Smooth muscle cell (in vitro differentiated cells): ENCODE measurements around the gene C20orf96. TPM values are rescaled to one million over a fixed set of nuclear protein-coding genes. Genes with fewer than 3 reads are reported as not detected.

Source experiments
- DNase-seq: peaks from one replicate; lab custom pipeline; 2025; ENCODE audit not compliant: unreplicated experiment; lab: John Stamatoyannopoulos, UW
- H2AFZ ChIP-seq: fragments of 200-600 bp; sonication (generic); 2 replicates; pipeline ENCODE4 v1.6.0; 2016; ENCODE audit warnings: antibody characterized with exemption, low read depth, mild to moderate bottlenecking
- H3F3A ChIP-seq: fragments of 200-600 bp; sonication (generic); 2 replicates; pipeline ENCODE4 v1.6.0; 2017; ENCODE audit warnings: antibody characterized with exemption, low read depth
- H3K27ac ChIP-seq: fragments of 200-600 bp; sonication (generic); 2 replicates; pipeline ENCODE4 v1.5.1; 2016; ENCODE audit warnings: low read depth, mild to moderate bottlenecking
- H3K27me3 ChIP-seq: fragments of 200-600 bp; sonication (generic); 2 replicates; pipeline ENCODE4 v1.6.1; 2016; ENCODE audit warnings: low read depth, mild to moderate bottlenecking
- H3K36me3 ChIP-seq: fragments of 200-600 bp; sonication (generic); 2 replicates; pipeline ENCODE4 v1.5.1; 2016; ENCODE audit warnings: low read depth
- H3K4me1 ChIP-seq: fragments of 200-600 bp; sonication (generic); 2 replicates; pipeline ENCODE4 v1.5.1; 2016; ENCODE audit warnings: low read depth
- H3K4me2 ChIP-seq: fragments of 200-600 bp; sonication (generic); 2 replicates; pipeline ENCODE4 v1.6.0; 2016; ENCODE audit warnings: mild to moderate bottlenecking
- H3K4me3 ChIP-seq: fragments of 200-600 bp; sonication (generic); 2 replicates; pipeline ENCODE4 v1.5.1; 2016; ENCODE audit warnings: mild to moderate bottlenecking
- H3K79me2 ChIP-seq: fragments of 200-600 bp; sonication (generic); 2 replicates; pipeline ENCODE4 v1.6.0; 2016; ENCODE audit warnings: low read depth, mild to moderate bottlenecking
- H3K9ac ChIP-seq: fragments of 200-600 bp; sonication (generic); 2 replicates; pipeline ENCODE4 v1.6.0; 2016; ENCODE audit warnings: low read depth
- H3K9me3 ChIP-seq: fragments of 200-600 bp; sonication (generic); replicated peaks from 2 replicates; pipeline ENCODE4 v1.5.1; 2016; ENCODE audit warnings: low read depth
- H4K20me1 ChIP-seq: fragments of 200-600 bp; sonication (generic); 2 replicates; pipeline ENCODE4 v1.6.0; 2016; ENCODE audit warnings: low read depth
- WGBS: methylation state at CpG from one replicate; pipeline ENCODE4 v1.1.7; 2016; ENCODE audit warnings: low lambda C conversion rate; 5-methylcytosine and 5-hydroxymethylcytosine counted together
- polyA plus RNA-seq: library from polyadenylated mRNA; unstranded; fragments of >200 nt; fragmentation: Nextera tagmentation; extraction: Ambion mirVana; gene quantifications from 2 replicates; pipeline ENCODE4 v1.2.1, GENCODE V29; 2016
- total RNA-seq: library from RNA; depleted of rRNA; stranded (reverse); fragments of >200 nt; gene quantifications from 2 replicates; pipeline ENCODE4 v1.2.3, GENCODE V29; 2014
- TF ChIP-seq, protein P1 (sequence below): fragments of 200-600 bp; sonication (generic); IDR thresholded peaks from 2 replicates; pipeline ENCODE4 v1.5.1; 2017; ENCODE audit warnings: borderline replicate concordance, mild to moderate bottlenecking, antibody characterized with exemption; ENCODE audit not compliant: insufficient read depth, poor library complexity, severe bottlenecking

Gene C20orf96
- total and polyA plus RNA-seq, 2 experiments from 2014 or later, result 2.8 to 11.2 TPM

DNA sequence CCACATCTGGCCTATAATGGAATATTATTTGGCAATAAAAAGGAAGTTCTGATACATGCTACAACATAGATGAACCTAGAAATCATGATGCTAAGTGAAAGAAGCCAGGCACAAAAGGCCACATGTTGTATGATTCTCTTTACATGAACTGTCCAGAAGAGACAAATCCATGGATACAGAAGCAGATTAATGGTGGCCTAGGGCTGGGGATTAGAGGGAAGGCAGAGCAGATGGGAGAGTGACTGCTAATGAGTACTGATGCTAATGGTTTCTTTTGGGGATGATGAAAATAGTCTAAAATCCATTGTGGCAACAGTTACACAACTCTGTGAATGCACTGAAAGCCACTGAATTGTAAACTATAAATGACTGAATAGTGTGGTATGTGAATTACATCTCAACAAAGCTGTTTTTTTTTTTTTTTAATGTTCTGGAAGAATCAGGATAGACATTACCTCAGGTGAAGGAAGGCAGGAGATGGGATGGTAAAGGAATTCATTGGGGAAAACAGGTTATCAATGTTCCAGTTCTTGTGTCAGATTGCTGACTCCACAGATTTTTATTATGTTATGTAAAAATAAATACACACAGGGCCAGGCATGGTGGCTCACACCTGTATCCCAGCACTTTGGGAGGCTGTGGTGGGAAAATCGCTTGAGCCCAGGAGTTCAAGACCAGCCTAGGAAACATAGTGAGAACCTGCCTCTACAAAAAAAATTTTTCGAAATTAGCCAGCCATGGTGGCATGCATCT, 25.9 kb upstream of the C20orf96 start:
- H3K4me3 ChIP-seq, result no peak overlapping the region
- no peak overlapping the region for H3K9ac ChIP-seq
- H3F3A ChIP-seq, result no peaks in the 10 kb centered on the region
- H3K79me2 ChIP-seq, result no peaks in the 10 kb centered on the region
- H3K4me2 ChIP-seq, result no peak overlapping the region
- H3K4me1 ChIP-seq, result no peaks in the 10 kb centered on the region
- no peaks in the 10 kb centered on the region for H3K9me3 ChIP-seq
- H3K27me3 ChIP-seq, result no peaks in the 10 kb centered on the region
- H4K20me1 ChIP-seq, result no peaks in the 10 kb centered on the region
- H3K27ac ChIP-seq, result no peak overlapping the region
- TF ChIP-seq, protein P1, sequence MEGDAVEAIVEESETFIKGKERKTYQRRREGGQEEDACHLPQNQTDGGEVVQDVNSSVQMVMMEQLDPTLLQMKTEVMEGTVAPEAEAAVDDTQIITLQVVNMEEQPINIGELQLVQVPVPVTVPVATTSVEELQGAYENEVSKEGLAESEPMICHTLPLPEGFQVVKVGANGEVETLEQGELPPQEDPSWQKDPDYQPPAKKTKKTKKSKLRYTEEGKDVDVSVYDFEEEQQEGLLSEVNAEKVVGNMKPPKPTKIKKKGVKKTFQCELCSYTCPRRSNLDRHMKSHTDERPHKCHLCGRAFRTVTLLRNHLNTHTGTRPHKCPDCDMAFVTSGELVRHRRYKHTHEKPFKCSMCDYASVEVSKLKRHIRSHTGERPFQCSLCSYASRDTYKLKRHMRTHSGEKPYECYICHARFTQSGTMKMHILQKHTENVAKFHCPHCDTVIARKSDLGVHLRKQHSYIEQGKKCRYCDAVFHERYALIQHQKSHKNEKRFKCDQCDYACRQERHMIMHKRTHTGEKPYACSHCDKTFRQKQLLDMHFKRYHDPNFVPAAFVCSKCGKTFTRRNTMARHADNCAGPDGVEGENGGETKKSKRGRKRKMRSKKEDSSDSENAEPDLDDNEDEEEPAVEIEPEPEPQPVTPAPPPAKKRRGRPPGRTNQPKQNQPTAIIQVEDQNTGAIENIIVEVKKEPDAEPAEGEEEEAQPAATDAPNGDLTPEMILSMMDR, result no peak
- WGBS, result 100% methylated on average over 2 of the region's 2 CpGs
- no peaks in the 10 kb centered on the region for H3K36me3 ChIP-seq
- no peak for DNase-seq
- H2AFZ ChIP-seq, result no peak overlapping the region

DNA sequence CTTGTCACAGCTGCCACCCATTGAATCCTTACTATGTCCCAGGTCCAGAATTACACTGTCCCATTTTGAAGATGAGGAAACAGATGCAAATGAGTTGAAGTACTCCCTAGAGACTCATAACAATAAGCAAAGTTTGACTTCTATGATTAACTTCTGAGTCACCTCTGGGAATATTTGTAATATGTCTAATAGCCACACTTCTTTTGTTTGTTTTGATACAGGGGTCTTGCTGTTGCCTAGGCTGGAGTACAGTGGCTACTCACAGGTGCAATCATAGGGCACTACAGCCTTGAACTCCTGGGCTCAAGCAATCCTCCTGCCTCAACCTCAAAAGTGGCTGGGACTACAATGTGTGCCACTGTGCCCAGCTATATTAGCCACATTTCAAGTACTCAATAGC, 23.4 kb upstream of the C20orf96 start:
- TF ChIP-seq, protein P1, result no peak
- peaks cover 15% of the 10 kb centered on the region for H3K4me1 ChIP-seq
- no peaks in the 10 kb centered on the region for H3K27me3 ChIP-seq
- no peaks in the 10 kb centered on the region for H4K20me1 ChIP-seq
- DNase-seq, result no peak
- H3F3A ChIP-seq, result peaks cover 7% of the 10 kb centered on the region
- no peaks in the 10 kb centered on the region for H3K79me2 ChIP-seq
- no peak overlapping the region for H3K4me3 ChIP-seq
- H3K27ac ChIP-seq, result no peak overlapping the region
- no peaks in the 10 kb centered on the region for H3K36me3 ChIP-seq
- no peaks in the 10 kb centered on the region for H3K9me3 ChIP-seq
- H3K9ac ChIP-seq, result no peak overlapping the region
- H2AFZ ChIP-seq, result no peak overlapping the region
- no peak overlapping the region for H3K4me2 ChIP-seq

DNA sequence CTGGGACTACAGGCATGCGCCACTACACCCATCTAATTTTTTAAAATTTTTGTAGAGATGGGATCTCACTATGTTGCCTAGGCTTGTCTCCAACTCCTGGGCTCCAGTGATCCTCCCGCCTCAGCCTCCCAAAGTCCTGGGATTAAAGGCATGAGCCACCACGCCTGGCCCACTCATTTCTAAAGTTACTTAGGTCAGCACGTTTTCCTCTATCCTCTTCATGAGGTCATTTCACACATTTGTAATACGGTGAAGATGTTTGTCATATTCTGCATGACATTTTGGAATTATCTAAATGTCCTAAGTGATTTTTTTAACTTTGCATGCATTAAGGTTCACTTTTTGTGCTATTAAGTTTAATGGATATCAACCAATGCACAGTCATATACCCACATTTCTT, 22.9 kb upstream of the C20orf96 start:
- Histone ChIP-seq H3K4me3 (no peak overlapping the region), H3K4me2 (no peak overlapping the region), H3K79me2 (no peaks in the 10 kb centered on the region), H3F3A (peaks cover 7% of the 10 kb centered on the region), H3K9ac (no peak overlapping the region), H3K27me3 (no peaks in the 10 kb centered on the region), H3K27ac (no peak overlapping the region), H4K20me1 (no peaks in the 10 kb centered on the region), H3K9me3 (no peaks in the 10 kb centered on the region), H2AFZ (no peak overlapping the region), H3K4me1 (peaks cover 19% of the 10 kb centered on the region), H3K36me3 (no peaks in the 10 kb centered on the region)
- WGBS, result 78% methylated on average over 5 of the region's 5 CpGs
- DNase-seq, result no peak
- TF ChIP-seq, protein P1, result no peak

DNA sequence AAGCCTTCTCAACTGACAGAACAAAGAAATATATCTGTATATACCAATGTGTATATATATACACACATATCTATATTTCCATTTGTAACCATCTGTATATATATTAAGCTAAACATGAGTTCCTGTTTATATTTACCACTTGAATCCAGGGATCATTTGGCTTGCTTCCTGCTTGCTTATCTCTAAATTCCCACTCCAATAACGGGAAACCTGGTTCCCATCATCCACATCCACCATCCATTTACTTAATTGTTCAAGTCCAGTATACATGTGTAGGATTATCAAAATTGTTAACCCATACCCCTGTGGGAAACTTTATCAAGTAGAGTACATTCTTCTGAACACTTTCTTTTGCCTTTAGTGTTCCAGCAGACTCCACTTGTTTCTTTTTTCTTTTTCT, 22.3 kb upstream of the C20orf96 start:
- Histone ChIP-seq H2AFZ (no peak overlapping the region), H3K9ac (no peak overlapping the region), H3K4me1 (peaks cover 19% of the 10 kb centered on the region), H3K4me3 (no peak overlapping the region), H3K4me2 (no peak overlapping the region), H4K20me1 (no peaks in the 10 kb centered on the region), H3K27ac (no peak overlapping the region), H3K27me3 (no peaks in the 10 kb centered on the region), H3F3A (peaks cover 7% of the 10 kb centered on the region), H3K79me2 (no peaks in the 10 kb centered on the region), H3K36me3 (no peaks in the 10 kb centered on the region), H3K9me3 (no peaks in the 10 kb centered on the region)
- WGBS, result 56% methylated on average over 1 of the region's 1 CpG
- TF ChIP-seq, protein P1, result no peak
- DNase-seq, result no peak
